ENCODE measurements around the gene PLXNA2.

The PLXNA2 gene

DNA sequence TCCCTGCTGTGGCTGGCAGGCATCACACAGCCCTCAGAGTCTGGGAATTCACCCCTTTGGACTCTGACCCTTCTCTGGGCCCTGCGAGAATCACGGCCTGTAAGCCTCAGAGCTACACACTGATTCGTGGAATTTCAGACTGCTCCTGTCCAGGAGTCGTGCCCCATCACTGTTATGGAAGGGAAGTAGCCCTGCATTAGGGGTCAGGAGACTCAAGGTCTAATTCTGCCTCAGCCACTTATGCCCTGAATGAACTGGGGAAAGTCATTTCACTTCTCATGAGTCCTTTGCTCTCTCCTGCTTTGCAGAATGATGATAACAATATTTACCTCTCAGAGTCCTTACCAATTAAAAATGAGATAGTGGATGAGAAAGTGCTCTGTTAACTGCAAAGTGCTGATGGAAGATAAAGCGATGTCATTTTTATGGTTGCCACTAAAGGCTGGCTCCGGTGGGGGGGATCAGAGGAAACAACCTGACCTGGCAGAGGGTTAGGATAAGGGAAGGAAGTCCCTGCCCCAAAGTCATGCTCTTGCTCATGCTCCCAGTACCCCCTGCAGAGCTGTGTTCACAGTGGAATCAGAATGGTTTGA, 184.7 kb downstream of the PLXNA2 start:
- DNase-seq, result no peak

DNA sequence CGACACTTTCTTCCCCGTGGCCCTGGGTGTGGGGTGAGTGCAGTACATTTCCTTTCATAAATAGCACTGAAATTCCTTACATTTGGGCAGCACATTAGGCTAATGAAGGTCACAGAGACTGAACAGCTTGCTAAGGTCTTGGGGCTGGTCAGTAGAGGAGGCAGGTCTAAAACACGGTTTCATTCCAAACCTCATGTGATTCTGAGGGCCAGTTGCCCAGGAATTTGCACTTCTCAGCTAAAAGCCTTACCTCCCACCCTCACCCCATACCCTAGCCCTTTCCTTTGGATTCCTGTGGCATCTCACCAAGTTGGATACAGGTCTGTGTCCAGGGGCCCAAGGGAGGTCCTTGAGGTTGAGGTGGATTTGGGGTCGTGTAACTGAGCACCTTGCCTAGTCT, 185.4 kb downstream of the PLXNA2 start:
- no peak for DNase-seq

DNA sequence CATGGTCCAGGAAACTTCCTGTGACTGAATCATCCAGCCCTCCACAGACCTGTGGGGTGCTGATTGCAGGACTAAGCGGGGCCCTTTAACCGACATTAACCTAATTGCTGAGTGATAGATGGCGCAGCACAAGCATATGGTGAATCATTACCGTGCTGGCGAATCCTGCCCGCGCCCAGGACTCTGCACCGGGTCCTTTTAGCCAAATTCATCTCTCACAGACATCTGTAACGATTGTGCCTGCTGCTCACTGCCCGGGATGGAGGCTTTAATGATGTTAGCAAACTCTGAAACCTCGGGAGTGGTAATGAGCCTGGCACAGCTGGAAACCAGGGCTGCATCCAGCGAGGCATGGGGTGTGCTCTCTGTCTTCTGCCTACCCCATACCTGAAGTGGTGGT, 185.9 kb downstream of the PLXNA2 start:
- no peak for DNase-seq

DNA sequence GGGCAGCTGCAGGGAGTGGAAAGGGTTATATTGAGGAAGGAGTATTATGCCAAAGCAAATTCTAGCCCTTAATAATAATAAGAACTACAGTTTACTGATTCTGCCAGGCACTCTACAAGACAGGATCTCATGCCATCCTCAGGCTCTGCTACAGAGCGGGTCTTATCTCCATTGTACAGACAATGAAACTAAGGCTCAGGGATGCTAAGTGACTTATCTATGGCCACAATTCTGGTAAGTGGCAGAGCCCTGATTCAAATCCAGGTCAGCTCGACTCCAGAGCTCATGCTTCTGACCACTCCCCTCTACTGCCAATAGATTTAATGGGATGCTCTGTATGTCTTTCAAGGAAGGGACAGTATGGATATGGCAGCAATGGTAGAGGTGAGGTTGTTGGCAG, 187.1 kb downstream of the PLXNA2 start:
- DNase-seq, result no peak

DNA sequence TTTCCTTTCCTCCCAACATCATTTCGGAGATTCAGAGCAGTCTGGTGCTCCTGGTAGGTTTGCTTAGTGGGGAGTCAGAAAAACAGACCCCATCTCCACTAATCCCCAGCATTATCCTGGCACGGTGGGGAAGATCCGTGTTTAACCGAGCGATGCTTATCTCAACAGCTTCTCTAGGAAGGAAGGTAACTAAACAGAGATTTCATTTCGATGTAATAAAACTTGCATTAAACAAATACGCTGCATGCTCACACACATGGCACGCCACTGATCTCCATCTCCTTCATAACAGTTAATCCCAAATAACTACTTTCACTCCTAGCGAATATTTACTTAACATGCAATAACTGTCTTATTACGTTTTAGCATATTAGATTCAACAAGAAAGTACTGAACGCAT, 188.6 kb downstream of the PLXNA2 start:
- no peak for DNase-seq

DNA sequence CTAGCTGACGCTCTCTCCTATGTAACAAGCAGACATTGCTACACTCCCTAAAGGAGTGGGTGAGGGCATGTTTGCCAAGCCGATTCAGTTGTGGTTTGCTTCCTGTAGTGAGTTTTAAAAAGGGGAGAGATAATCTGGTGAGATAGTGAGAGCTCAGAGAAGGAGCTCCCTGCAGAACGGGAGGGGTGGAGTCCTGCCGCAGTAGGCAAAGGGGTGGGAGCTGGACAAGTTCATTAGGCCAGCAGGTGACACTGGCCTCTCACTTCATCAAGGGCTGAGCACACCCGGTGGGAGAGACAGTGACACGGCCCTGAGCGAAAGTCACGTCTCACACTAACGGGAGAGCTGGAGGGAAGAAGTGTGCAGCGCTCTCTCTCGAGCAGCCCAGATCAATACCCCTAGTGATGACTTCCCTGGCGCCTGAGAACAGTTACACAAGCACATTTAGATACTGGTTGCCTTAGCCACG, 189.2 kb downstream of the PLXNA2 start:
- DNase-seq, result no peak

DNA sequence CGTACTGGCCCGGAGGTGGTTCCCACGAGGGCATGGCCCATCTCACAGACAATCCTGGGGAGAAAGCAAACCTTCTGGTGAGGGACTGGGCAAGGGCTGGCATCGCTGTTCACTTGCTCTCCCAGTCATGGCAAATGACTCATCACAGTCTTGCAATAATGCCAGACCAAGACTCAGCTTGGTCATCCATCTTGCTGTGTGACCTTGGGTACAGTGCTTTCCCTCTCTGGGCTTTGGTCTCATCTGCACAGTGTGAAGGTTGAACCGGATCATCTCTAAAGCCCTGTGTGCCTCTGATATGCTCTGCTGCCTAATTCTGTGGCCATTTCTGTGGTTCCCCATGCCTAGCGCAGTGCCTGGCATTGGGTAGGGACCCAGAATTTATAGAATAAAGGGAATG, 189.7 kb downstream of the PLXNA2 start:
- DNase-seq, result no peak

DNA sequence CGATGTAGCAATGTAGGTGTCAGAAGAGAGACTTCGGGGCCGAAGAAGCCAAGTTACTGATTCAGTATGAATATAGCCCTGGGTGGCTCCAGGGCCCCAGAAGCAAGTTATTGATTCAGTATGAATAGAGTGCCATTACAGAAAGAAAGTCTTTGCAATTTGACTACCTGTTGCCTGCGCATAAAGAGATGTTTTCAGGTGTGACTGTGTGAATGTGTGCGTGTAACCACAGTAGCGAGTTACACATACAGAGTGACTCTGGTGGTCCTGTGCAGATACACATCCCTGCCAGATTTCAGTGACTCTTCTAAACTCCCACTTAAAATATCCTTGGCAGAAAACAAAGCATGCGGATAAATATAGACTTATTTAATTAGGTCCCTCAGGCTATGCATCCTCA, 190.5 kb downstream of the PLXNA2 start:
- no peak for DNase-seq

DNA sequence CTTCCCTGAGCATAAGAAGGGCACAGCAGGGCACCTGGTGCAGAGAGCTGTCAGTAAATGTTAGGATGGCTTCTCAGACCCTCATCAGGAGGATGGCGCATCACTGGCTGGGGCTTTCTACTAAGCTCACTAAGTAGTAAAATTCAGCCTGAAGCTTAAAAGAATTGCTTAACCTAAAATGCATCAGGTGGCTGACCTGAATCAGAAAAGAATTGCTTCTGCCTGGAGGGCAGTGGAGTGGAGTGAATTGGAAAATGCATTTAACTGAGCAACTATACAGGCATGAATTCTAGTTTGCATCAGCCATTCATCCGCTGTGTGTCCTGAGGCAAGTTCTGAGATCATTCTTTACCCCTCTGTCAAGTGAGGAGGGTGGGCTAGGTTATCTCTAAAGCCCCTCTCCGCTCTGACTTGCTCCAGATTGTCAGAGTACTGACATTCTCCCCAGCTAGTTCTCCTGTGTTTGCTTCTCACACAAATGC, 191.2 kb downstream of the PLXNA2 start:
- no peak for DNase-seq

DNA sequence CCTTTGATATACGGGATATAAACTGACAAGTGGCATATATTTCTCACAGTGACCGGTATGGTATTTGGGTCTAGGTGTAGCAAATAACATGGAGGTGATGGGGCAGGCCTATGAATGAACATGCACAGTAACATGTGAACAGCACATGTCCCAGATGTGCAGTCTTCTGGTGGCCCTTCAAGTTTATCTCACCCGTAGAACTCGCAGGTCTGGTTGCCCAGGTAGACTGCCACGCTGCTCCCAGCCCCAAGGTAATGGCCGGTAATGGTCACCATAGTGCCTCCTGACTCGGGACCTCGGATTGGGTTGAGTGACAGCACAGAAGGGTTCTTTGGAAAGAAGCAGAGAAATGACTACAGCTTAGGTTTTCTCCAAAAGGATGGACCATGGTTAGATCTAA, 192.0 kb downstream of the PLXNA2 start:
- no peak for DNase-seq

DNA sequence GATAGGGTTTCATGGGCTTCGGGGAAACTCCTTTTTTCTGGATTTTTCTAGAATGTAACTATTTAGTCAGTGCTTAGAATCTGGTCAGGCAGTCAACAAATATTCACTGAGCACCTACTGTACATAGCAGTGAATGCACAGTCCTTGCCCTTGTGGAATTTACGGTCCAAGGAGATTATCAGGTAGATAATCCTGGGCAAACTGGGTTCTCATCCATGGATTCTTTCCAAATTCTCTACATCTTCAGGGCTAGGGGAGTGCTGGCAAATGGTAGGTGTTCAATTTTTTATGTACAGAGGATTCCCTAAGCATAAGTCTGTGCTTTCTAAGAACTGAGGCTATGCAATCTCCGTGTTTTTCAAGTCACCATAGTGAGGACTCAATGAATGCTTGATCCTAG, 192.5 kb downstream of the PLXNA2 start:
- no peak for DNase-seq

DNA sequence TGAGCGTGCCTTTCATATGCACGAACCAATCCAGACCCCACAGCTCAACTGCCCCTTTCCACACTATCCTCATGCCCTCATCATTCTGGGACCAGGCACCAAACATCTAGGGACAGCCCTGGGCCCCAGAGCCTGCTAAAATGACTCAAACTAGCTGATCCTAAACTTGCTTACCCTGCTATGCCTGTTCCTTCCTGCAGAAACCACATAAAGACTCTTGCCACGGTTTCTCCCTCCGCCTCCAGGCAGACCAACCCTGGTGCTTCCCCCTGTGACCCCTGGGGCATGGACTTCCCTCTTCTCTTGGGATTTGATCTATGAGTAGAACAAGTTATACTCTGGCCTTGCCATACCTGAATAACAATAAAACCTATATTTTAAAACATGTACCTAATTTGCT, 195.3 kb downstream of the PLXNA2 start:
- DNase-seq, result no peak

DNA sequence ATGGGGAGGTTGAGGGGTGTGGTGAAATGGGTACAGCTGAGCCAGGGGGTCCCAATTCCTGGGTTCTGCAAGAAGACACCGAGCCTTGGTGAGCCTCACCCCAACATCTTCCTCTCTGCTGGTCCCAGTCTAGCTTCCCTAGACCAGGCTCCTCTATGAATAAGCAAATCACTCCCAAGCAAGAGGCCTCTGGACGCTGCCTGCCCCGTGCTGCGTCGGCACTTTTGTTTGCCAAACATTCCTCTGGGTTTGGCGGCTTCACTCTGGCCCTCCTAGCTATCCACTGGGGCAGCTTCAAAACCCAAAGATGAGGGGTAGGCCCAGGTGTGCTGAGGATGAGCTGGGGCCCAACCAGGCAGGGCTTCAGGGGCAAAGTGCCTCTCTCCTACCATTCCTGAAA, 196.2 kb downstream of the PLXNA2 start:
- no peak for DNase-seq

DNA sequence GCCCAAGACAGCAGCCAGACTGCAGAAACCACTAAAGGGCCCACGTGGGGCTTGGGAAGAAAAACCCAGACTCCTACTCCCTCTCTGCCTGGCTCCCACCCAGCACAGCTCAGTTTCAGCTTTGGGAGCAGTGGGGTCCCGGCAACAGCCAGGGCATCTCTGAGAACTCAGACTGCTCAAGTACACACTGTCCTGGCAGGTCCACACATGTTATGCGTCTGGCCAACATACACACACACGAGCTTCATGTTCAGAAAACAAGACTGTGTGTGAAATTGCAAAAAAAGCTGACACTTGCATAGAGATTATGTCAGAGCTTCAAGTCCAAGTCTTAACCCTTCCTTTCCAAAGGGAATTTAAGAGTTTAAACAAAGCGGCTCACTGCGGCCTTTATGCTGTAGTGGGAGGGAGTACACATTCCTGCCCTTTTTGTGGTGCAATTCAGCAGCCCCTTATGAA, 196.7 kb downstream of the PLXNA2 start:
- no peak for DNase-seq

DNA sequence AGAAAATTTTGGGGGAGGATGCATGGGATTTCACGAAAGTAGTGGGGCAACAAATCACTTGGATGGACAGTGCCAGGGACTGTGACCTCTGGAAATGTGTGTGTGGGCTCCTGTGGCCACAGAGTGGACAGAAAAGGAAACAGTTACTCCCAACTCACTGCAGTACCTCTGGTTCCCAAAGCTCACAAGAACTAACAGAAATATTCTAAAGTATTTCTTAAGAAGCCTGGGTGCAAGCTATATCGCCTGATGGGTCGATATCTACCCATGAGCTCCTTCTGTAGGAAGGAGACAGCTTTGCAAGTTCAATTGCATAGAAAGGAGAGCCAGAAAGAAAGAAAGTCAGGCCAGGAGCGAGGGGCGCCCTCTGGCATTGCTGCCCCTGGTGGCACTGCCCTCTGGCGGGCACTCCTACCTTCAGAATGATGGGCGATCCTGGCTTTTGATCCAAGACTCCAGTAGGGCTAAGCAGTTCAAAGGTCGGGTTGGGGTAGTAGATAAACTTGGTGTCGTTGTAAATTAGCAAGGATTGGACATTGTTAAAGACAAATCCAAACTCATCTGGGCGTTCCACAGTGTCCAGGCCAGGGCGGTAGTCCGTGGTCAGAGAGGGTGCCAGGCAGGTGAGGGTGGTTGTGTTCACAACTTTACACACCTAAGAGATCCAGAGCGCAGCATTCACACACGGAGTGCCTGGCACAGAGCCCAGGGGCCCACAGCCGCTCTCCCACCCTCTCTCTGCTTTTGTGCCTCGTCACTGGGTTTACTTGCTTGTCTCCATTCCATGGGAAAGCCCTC, 198.5 kb downstream of the PLXNA2 start:
- DNase-seq, result no peak

DNA sequence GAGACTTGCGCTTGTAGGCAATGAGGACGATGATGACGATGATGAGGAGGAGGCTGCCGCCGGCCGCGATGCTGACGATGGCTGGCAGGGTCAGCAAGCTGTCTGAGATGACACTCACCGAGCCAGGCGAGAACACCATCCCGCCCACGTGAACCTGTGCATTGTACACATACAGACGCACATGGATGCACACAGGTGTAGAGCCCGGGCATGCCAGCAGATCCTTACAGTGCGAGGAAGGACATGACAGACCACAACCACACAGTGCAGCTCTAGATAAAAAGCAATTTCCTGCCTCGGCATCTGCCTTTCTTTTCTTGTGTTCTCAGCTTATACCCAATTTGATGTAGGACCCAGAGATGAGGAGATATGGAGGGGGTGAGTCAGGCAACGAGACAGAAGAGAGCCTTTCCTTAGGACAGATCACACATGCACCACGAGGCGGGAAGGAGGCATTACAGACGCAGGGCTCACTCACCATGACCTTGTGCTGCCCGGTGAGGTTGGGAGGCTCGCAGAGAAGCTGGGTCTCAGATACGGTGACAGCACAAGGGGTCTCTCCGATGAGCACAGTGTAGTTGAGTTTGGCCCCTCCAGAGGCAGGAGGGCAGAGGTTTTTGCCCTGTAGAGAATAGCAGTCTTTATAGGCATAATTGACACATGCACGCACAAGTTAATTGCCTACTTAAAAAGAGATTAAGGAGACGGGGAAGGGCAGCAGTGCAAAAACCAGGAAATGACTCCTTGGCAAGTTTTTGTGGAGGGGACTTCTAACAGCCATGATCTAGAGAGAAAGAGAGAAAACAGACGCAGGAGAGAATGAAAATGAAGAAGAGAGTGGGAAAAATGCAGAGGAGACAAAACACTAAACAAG, 199.4 kb downstream of the PLXNA2 start:
- no peak for DNase-seq

DNA sequence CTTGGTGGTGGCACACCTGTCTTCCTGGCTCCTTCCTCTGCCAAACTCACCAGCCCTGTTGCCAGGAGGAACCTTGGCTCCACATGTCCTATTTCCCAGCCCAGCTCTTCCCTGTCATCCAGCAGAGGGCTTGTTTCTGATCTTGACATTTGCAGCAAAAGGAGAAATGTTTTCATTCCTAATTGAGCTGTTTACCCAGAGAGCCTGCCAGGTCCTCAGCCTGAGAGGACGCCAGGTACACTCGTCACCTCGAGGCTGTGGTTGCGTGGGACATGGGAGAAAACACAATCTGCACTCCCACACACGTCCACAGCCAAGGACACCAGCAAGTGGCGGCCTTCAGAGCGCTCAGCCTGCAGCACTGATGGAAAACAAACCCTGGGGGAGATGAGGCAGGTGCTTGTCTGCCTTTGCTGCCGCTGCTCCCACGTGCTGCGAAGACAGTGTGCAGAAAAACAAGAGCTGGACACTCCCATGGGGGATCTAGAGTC, 200.4 kb downstream of the PLXNA2 start:
- DNase-seq, result peak; percentile 84

DNA sequence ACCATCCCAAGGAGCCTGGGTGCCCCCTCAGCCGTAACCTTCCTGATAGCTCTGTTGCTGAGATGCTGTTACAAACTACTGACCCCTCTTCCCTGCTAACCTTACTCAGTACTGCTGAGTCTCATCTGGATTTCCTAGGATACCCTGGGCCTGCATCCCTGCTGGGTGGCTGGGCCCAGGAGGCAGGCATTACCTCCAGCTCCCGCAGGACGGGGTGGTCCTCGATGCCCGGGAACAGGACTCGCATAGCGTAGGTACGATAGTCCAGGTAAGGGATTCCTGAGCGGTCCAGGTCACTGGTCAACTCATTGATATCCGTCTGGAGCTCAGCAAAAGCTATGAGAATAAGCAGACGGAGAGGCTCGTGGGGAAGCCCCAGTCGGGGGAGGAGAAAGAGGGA, 201.3 kb downstream of the PLXNA2 start:
- DNase-seq, result no peak

DNA sequence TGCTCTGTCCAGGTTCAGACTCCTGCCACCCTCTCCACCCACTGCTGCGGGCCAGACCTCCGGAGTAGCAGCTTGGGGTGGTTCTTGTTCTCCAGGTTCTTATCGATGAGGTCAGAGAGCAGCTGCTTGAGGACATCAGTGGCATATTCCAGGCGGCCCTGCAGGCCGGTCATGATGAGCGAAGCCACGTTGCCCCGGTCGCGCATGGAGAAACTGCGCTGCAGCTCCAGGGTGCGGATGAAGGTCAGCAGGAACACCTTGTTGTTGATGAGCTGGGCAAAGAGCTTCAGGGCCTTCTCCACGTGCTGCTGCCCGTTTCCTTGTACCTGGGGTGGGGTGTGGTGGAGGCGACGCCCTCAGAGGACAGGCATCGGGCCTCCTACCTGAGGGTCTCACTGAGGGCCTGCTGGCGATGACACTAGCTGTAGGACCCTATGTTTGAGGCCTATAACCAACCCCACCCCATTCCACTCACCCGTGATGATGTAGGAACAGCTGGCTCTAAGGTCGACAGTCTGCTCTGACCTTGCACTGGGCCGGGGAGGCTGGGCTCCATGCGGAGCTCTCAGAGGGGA, 202.1 kb downstream of the PLXNA2 start:
- DNase-seq, result no peak

DNA sequence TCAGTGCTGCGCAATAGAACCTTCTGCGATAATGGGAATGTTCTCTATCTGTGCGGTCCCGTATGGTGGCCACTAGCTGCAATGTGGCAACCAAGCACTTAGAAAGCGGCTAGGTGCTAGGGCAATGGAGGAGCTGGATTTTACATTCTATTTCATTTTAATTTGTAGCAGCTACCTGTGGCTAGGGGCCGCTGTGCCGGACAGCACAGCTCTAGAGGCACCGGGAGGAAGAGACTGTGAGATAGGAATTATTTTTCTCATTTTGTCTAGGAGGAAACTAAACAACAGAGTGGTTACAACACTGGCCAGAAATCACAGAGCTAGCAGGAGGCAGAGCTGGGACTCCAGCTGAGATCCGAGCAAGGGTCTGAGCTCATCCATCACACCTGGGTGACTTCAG, 202.7 kb downstream of the PLXNA2 start:
- DNase-seq, result no peak

DNA sequence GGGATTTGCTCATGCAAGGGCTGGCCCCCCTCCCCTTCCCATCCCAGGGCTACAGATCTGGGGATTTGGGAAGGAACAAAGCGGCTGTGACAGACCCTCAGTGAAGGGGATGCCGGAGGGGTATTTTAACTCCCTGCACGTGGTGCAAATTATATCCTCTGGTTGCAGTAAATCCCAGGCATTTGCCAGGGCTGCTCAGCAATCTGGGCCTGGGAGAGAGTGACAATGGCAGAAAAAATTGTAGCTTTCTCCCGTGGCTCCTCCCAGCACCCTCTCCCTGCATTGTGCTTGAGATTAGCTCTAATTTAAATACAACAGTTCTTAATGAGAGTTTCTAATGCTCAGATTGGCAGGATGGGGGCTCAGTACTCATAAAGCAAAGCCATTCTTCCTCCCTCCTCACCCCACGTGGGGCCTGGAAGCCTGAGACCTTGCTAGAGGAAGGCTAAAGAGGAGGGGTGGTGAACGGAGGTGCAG, 203.3 kb downstream of the PLXNA2 start:
- DNase-seq, result no peak

DNA sequence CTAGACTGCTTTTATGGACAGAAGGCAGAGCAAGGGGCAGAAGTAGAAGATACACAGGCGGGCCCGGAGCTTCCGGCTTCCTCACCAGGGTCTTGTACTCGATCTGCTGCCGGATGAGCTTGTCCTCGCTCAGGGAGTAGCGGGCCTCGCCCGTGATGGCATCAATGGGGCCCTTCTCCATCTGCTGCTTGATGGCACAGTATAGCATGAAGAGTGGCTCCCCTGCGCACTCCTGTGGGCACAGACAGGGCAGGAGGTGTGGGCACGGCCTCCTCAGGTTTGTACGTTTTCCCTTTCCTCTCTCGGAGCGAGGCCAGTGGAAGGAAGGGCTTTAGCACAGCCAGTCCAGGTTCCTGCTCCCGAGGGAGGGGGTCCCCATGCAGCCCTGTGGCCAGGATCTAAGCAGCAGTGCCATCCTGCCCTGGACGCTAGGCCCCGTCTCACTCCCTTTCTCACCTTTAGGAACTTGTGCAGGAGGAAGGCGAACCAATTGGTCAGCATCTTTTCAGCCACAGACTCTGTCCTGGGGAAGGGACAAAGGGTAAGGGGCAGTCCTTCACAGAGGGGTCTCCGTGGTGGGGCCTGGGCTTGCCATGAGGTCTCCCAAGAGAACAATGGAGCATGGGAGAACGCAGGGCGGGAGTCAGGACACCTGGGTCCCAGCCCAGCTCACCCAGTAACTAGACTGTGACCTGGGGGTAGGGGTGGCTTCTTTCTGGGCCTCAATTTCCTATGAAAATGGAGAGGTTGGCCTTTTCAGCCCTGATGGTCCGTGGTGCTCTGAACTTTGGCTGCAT, 204.4 kb downstream of the PLXNA2 start:
- DNase-seq, result no peak
